SK-N-SH (cell line): Measurements from ENCODE around the gene OSBPL6.

Source experiments
- CTCF ChIP-seq: fragments of 200-600 bp; sonication (generic); IDR thresholded peaks from 2 replicates; pipeline ENCODE4 v1.6.1; 2017; ENCODE audit warnings: antibody characterized with exemption, mild to moderate bottlenecking, moderate library complexity
- EP300 ChIP-seq, 2 experiments: IDR thresholded peaks; 2 replicates each; pipeline versions ENCODE4 v1.4.0 to v1.6.1; 2012; ENCODE audit warnings: borderline replicate concordance in 1 of 2, low read depth in 1 of 2, low read length in 1 of 2
- FOSL2 ChIP-seq: IDR thresholded peaks from 2 replicates; pipeline ENCODE4 v1.4.0; 2012; ENCODE audit warnings: low read depth, mild to moderate bottlenecking, moderate library complexity, borderline replicate concordance
- FOXM1 ChIP-seq: IDR thresholded peaks from 2 replicates; pipeline ENCODE4 v1.4.0; 2012; ENCODE audit warnings: low read depth, mild to moderate bottlenecking
- JUND ChIP-seq: IDR thresholded peaks from 2 replicates; pipeline ENCODE4 v1.4.0; 2012
- MAX ChIP-seq: IDR thresholded peaks from 2 replicates; pipeline ENCODE4 v1.4.0; 2012; ENCODE audit warnings: low read depth
- POLR2AphosphoS5 ChIP-seq: IDR thresholded peaks from 2 replicates; pipeline ENCODE4 v1.6.1; 2012; ENCODE audit warnings: low read depth, low read length
- REST ChIP-seq: IDR thresholded peaks from 2 replicates; pipeline ENCODE4 v1.6.1; 2012; ENCODE audit warnings: mild to moderate bottlenecking, low read depth, low read length, moderate library complexity
- SIN3A ChIP-seq: IDR thresholded peaks from 2 replicates; pipeline ENCODE4 v1.6.1; 2012; ENCODE audit warnings: low read depth, mild to moderate bottlenecking, low read length, moderate library complexity, borderline replicate concordance
- SMC3 ChIP-seq: IDR thresholded peaks from 2 replicates; pipeline ENCODE4 v1.6.1; 2012; ENCODE audit warnings: low read depth, low read length, improper control_type of control experiment
- TAF1 ChIP-seq: IDR thresholded peaks from 2 replicates; pipeline ENCODE4 v1.6.1; 2012; ENCODE audit warnings: low read depth, mild to moderate bottlenecking, low read length, moderate library complexity, borderline replicate concordance
- YY1 ChIP-seq: IDR thresholded peaks from 2 replicates; pipeline ENCODE4 v1.4.0; 2012; ENCODE audit warnings: low read depth, mild to moderate bottlenecking

GRCh38 chr2:178155524-178155923 lies 38.8 kb upstream of the OSBPL6 start:
- TF ChIP-seq CTCF = no peak
- no peak for TF ChIP-seq FOSL2
- no peak for TF ChIP-seq EP300 (IDR thresholded peaks at IDR 0.05; ENCODE audit: borderline replicate concordance in 1 of 2, low read depth in 1 of 2, low read length in 1 of 2)
- no peak for TF ChIP-seq SMC3
- no peak for TF ChIP-seq MAX
- no peak for TF ChIP-seq YY1
- no peak for TF ChIP-seq JUND
- TF ChIP-seq FOXM1 = no peak
- TF ChIP-seq REST = no peak
- no peak for TF ChIP-seq SIN3A
- TF ChIP-seq TAF1 = no peak
- TF ChIP-seq POLR2AphosphoS5 = no peak
